CD8-positive, alpha-beta memory T cell (primary cell): Measurements from ENCODE around the gene CAPN5. TPM values are rescaled to one million over a fixed set of nuclear protein-coding genes. Genes with fewer than 3 reads are reported as not detected.

ENCODE experiments used
- CTCF ChIA-PET: fragments of 350-600 bp; sonication (Branson Sonifier 250); formaldehyde crosslinking; loops from one replicate; lab custom pipeline; 2021; ENCODE audit warnings: antibody characterized with exemption; lab: Charles Lee
- POLR2A ChIA-PET: fragments of 350-600 bp; sonication (Branson Sonifier 250); formaldehyde crosslinking; loops from one replicate; lab custom pipeline; 2021; ENCODE audit warnings: antibody characterized with exemption; lab: Charles Lee
- DNase-seq, 5 donors: peaks; one replicate each; pipeline versions ENCODE4 v3.0.0 to v3.0.0-alpha.2; 2020 to 2022; ENCODE audit warnings: mixed read lengths in 1 of 5
- H3K27ac ChIP-seq: one replicate; pipeline ENCODE4 v1.7.0; 2013; ENCODE audit warnings: low read depth, mild to moderate bottlenecking, low read length, moderate library complexity
- H3K27me3 ChIP-seq: 2 replicates; pipeline ENCODE4 v1.7.0; 2013; ENCODE audit warnings: low read length, mild to moderate bottlenecking; ENCODE audit not compliant: insufficient read depth, poor library complexity, severe bottlenecking
- H3K36me3 ChIP-seq: 2 replicates; pipeline ENCODE4 v1.7.0; 2013; ENCODE audit warnings: mild to moderate bottlenecking, low read length, moderate library complexity; ENCODE audit not compliant: insufficient read depth
- H3K4me1 ChIP-seq: 2 replicates; pipeline ENCODE4 v1.7.0; 2013; ENCODE audit warnings: mild to moderate bottlenecking, low read length, moderate library complexity; ENCODE audit not compliant: insufficient read depth
- H3K4me3 ChIP-seq: 2 replicates; pipeline ENCODE4 v1.7.0; 2013; ENCODE audit warnings: mild to moderate bottlenecking, low read length
- H3K9me3 ChIP-seq: 2 replicates; pipeline ENCODE4 v1.7.0; 2013; ENCODE audit warnings: mild to moderate bottlenecking, low read length
- H3K27ac Mint-ChIP-seq, 8 donors: one replicate each; pipeline ENCODE4 v1.8.0; 2020 to 2021; ENCODE audit warnings: mixed read lengths in 8 of 8, mild to moderate bottlenecking in 6 of 8, inconsistent platforms in 3 of 8, moderate library complexity in 3 of 8
- H3K27me3 Mint-ChIP-seq, 2 donors: one replicate each; pipeline ENCODE4 v1.8.0; 2020 to 2021; ENCODE audit warnings: mixed read lengths in 2 of 2, mild to moderate bottlenecking in 1 of 2, moderate library complexity in 1 of 2
- H3K36me3 Mint-ChIP-seq, 3 donors: one replicate each; pipeline ENCODE4 v1.8.0; 2020 to 2021; ENCODE audit warnings: mixed read lengths in 3 of 3, inconsistent platforms in 1 of 3, mild to moderate bottlenecking in 1 of 3
- H3K4me1 Mint-ChIP-seq, 3 donors: one replicate each; pipeline ENCODE4 v1.8.0; 2020 to 2021; ENCODE audit warnings: mixed read lengths in 3 of 3, inconsistent platforms in 1 of 3, mild to moderate bottlenecking in 1 of 3
- H3K4me3 Mint-ChIP-seq, 7 donors: one replicate each; pipeline ENCODE4 v1.8.0; 2020 to 2021; ENCODE audit warnings: mixed read lengths in 7 of 7, mild to moderate bottlenecking in 6 of 7, moderate library complexity in 4 of 7, inconsistent platforms in 2 of 7
- H3K9me3 Mint-ChIP-seq, 5 donors: one replicate each; pipeline ENCODE4 v1.8.0; 2020 to 2022; ENCODE audit warnings: mixed read lengths in 5 of 5, mild to moderate bottlenecking in 3 of 5, moderate library complexity in 2 of 5, inconsistent platforms in 1 of 5
- polyA plus RNA-seq: library from polyadenylated mRNA; unstranded; fragments of 300-500 nt; fragmentation: Illumina TruSeq; gene quantifications from one replicate; pipeline ENCODE4 v1.2.3, GENCODE V29; 2021
- total RNA-seq, 2 experiments: library from RNA; stranded (reverse); gene quantifications; one replicate each; pipeline ENCODE4 v1.2.3, GENCODE V29; 2021

Gene CAPN5
- total and polyA plus RNA-seq, 3 experiments from 2014 or later = 0.78 to 3.4 (median 1.1) TPM

DNA sequence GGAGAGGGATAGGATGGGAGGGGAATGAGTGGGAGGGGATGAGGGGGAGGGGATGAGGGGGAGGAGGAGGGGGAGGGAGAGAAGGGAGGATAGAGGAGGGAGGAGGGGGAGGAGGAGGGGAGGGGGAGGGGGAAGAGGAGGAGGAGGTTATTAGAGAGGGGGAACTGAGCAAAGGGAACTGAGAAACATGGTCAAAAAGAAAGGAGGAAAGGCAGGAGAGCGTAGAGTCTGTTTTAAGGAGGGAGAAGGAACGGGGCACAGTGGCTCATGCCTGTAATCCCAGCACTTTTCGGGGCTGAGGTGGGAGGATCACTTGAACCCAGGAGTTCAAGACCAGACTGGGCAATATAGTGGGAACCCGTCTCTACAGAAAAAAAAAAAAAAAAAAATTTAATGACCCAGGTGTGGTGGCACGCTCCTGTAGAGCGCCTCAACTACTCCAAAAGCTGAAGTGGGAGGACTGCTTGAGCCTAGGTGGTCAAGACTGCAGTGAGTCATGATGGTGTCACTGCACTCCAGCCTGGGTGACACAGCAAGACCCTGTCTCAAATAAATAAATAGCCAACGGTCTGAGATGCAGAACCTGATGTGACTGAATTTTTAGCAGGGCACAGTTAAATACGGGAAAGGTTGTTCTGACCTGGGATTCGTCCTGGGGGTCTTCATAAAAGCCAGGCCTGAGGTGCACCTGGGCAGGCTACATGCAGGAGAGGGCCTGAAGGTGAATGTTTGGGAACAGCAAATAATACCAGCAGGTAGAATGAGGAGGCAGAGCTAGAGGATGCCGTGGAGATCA, 28.5 kb upstream of the CAPN5 start:
- H3K27me3 Mint-ChIP-seq = peaks cover 38 to 56% of the 10 kb centered on the region in 2 donors
- H3K9me3 Mint-ChIP-seq = no peaks in the 10 kb centered on the region
- peaks cover 0 to 6% (median 1%) of the 10 kb centered on the region in 3 donors for H3K36me3 Mint-ChIP-seq

DNA sequence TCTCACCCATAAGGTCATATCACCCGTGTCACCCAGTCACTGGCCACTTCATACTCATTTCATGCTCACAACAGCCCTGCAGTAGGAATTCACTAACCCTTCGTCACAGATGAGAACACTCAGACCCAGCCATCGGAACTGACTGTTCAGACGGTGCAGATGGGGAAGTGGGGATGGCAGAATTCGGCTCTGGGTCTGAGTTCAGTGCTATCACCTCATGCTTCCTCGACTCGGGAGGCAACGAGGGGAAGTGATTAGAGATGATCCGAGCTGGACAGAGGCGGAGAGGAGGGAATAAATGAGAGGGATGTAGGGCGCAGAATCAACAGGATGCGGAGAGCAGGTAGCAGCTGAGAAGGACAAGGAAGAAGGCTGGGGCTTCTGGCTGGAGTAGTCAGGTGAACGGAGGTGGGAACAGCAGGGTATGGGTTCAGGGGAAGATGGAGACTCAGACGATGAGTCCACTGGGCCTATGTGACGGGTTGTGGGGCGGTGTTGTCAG, 27.9 kb upstream of the CAPN5 start:
- H3K9me3 Mint-ChIP-seq = no peaks in the 10 kb centered on the region
- Histone ChIP-seq H3K36me3 (no peaks in the 10 kb centered on the region), H3K4me1 (no peaks in the 10 kb centered on the region), H3K9me3 (no peaks in the 10 kb centered on the region), H3K27ac (no peak overlapping the region), H3K4me3 (no peak overlapping the region), H3K27me3 (peaks cover 3% of the 10 kb centered on the region)
- ChIA-PET CTCF (interaction anchor here (3.3 kb wide), 1 partner anchor 52 kb away, joined by 15 read pairs; no protein-coding TSS in a partner anchor), POLR2A (no interaction called here)
- H3K4me1 Mint-ChIP-seq = peaks cover 6 to 13% (median 8%) of the 10 kb centered on the region in 3 donors
- peak overlapping the region in 1 of 8 donors; percentile 21 for H3K27ac Mint-ChIP-seq
- DNase-seq = no peak
- H3K27me3 Mint-ChIP-seq = peaks cover 40 to 56% of the 10 kb centered on the region in 2 donors
- H3K4me3 Mint-ChIP-seq = peak overlapping the region; percentile 3 to 75 (median 54)
- H3K36me3 Mint-ChIP-seq = peaks cover 0 to 9% (median 1%) of the 10 kb centered on the region in 3 donors

More for the DNA sequence above, 28.5 kb upstream of the CAPN5 start:
- H3K27me3 ChIP-seq = peaks cover 3% of the 10 kb centered on the region
- Mint-ChIP-seq H3K4me3 (peak overlapping the region in 3 of 7 donors; percentile 5 to 75 (median 51)), H3K27ac (no peak overlapping the region), H3K4me1 (peaks cover 6 to 13% (median 8%) of the 10 kb centered on the region in 3 donors)
- no peaks in the 10 kb centered on the region for H3K4me1 ChIP-seq
- no peaks in the 10 kb centered on the region for H3K9me3 ChIP-seq
- no peak overlapping the region for H3K27ac ChIP-seq
- no peak for DNase-seq
- H3K4me3 ChIP-seq = no peak overlapping the region
- no peaks in the 10 kb centered on the region for H3K36me3 ChIP-seq
- POLR2A ChIA-PET = no interaction called here
- CTCF ChIA-PET = interaction anchor here (1.8 kb wide), 1 partner anchor 54 kb away, joined by 4 read pairs; no protein-coding TSS in a partner anchor

DNA sequence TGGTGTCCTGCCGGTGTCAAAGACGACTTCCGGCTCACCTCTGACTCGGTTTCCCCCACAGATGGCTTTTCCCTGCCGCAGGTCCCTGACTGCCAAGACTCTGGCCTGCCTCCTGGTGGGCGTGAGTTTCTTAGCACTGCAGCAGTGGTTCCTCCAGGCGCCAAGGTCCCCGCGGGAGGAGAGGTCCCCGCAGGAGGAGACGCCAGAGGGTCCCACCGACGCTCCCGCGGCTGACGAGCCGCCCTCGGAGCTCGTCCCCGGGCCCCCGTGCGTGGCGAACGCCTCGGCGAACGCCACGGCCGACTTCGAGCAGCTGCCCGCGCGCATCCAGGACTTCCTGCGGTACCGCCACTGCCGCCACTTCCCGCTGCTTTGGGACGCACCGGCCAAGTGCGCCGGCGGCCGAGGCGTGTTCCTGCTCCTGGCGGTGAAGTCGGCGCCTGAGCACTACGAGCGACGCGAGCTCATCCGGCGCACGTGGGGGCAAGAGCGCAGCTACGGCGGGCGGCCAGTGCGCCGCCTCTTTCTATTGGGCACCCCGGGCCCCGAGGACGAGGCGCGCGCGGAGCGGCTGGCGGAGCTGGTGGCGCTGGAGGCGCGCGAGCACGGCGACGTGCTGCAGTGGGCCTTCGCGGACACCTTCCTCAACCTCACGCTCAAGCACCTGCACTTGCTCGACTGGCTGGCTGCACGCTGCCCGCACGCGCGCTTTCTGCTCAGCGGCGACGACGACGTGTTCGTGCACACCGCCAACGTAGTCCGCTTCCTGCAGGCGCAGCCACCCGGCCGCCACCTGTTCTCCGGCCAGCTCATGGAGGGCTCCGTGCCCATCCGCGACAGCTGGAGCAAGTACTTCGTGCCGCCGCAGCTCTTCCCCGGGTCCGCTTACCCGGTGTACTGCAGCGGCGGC, 27.0 kb upstream of the CAPN5 start:
- Histone ChIP-seq H3K27me3 (peaks cover 3% of the 10 kb centered on the region), H3K4me1 (no peaks in the 10 kb centered on the region), H3K4me3 (no peak overlapping the region), H3K9me3 (no peaks in the 10 kb centered on the region), H3K27ac (no peak overlapping the region), H3K36me3 (no peaks in the 10 kb centered on the region)
- Mint-ChIP-seq H3K4me1 (peaks cover 6 to 13% (median 8%) of the 10 kb centered on the region in 3 donors), H3K9me3 (no peaks in the 10 kb centered on the region), H3K27me3 (peaks cover 45 to 65% of the 10 kb centered on the region in 2 donors), H3K4me3 (peak overlapping the region in 4 of 7 donors; percentile 15 to 75 (median 60)), H3K27ac (peak overlapping the region in 1 of 8 donors; percentile 21), H3K36me3 (peaks cover 0 to 13% (median 1%) of the 10 kb centered on the region in 3 donors)
- CTCF ChIA-PET = interaction anchor here (3.3 kb wide), 1 partner anchor 52 kb away, joined by 15 read pairs; no protein-coding TSS in a partner anchor
- DNase-seq = peak in 1 of 5 donors; percentile 19
- POLR2A ChIA-PET = no interaction called here

DNA sequence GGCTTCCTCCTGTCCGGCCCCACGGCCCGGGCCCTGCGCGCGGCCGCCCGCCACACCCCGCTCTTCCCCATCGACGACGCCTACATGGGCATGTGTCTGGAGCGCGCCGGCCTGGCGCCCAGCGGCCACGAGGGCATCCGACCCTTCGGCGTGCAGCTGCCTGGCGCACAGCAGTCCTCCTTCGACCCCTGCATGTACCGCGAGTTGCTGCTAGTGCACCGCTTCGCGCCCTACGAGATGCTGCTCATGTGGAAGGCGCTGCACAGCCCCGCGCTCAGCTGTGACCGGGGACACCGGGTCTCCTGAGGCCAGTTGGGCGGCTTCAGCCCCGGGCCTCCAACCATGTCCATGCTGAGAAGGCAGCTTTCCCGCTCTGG, 26.4 kb upstream of the CAPN5 start:
- Mint-ChIP-seq H3K36me3 (peaks cover 0 to 13% (median 1%) of the 10 kb centered on the region in 3 donors), H3K4me1 (peaks cover 6 to 13% (median 8%) of the 10 kb centered on the region in 3 donors), H3K4me3 (peak overlapping the region in 1 of 7 donors; percentile 40), H3K27ac (no peak overlapping the region), H3K9me3 (no peaks in the 10 kb centered on the region), H3K27me3 (peaks cover 49 to 65% of the 10 kb centered on the region in 2 donors)
- CTCF ChIA-PET = interaction anchor here (1.3 to 3.3 kb wide), 2 partner anchors 51 to 120 kb away, joined by 3 to 15 read pairs; no protein-coding TSS in a partner anchor
- Histone ChIP-seq H3K4me3 (no peak overlapping the region), H3K27ac (no peak overlapping the region), H3K9me3 (no peaks in the 10 kb centered on the region), H3K36me3 (no peaks in the 10 kb centered on the region), H3K27me3 (peaks cover 7% of the 10 kb centered on the region), H3K4me1 (no peaks in the 10 kb centered on the region)
- POLR2A ChIA-PET = no interaction called here
- DNase-seq = no peak

DNA sequence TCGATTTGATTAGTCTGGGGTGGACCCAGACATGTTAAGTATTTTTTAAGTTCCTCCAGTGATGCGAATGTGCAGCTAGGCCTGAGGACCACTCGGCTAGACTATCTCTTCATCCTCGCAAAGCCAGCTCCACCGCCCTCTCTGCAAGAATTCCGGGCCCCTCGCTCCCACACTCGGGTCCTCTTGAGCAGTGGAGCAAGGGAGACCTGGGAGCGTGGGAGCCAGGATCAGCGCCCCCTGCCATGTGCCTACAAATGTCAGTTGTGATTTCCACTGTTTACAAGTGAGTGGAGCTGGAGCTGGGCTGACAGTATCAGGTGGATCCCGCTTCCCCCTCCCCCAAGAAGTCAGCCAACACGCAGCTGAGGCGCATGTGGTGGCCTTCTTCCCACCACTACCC, 25.9 kb upstream of the CAPN5 start:
- CTCF ChIA-PET = interaction anchor here (1.0 to 3.3 kb wide), 3 partner anchors 50 to 121 kb away, joined by 3 to 15 read pairs (median 3); no protein-coding TSS in a partner anchor
- Histone ChIP-seq H3K27ac (no peak overlapping the region), H3K36me3 (no peaks in the 10 kb centered on the region), H3K4me1 (peaks cover 3% of the 10 kb centered on the region), H3K4me3 (no peak overlapping the region), H3K9me3 (no peaks in the 10 kb centered on the region), H3K27me3 (peaks cover 7% of the 10 kb centered on the region)
- POLR2A ChIA-PET = no interaction called here
- H3K4me3 Mint-ChIP-seq = peak overlapping the region in 1 of 7 donors; percentile 40
- peaks cover 0 to 13% (median 1%) of the 10 kb centered on the region in 3 donors for H3K36me3 Mint-ChIP-seq
- H3K9me3 Mint-ChIP-seq = no peaks in the 10 kb centered on the region
- H3K27ac Mint-ChIP-seq = no peak overlapping the region
- peaks cover 8 to 13% (median 8%) of the 10 kb centered on the region in 3 donors for H3K4me1 Mint-ChIP-seq
- DNase-seq = no peak
- peaks cover 49 to 66% of the 10 kb centered on the region in 2 donors for H3K27me3 Mint-ChIP-seq

- Histone ChIP-seq H3K9me3 (no peaks in the 10 kb centered on the region), H3K27ac (no peak overlapping the region), H3K4me3 (no peak overlapping the region), H3K4me1 (peaks cover 12% of the 10 kb centered on the region), H3K27me3 (peaks cover 7% of the 10 kb centered on the region), H3K36me3 (no peaks in the 10 kb centered on the region)
- CTCF ChIA-PET = interaction anchor here (3.3 kb wide), 1 partner anchor 49 kb away, joined by 15 read pairs; no protein-coding TSS in a partner anchor
- peaks cover 0 to 13% (median 1%) of the 10 kb centered on the region in 3 donors for H3K36me3 Mint-ChIP-seq
- POLR2A ChIA-PET = no interaction called here
- peaks cover 14 to 23% (median 20%) of the 10 kb centered on the region in 3 donors for H3K4me1 Mint-ChIP-seq
- no peaks in the 10 kb centered on the region for H3K9me3 Mint-ChIP-seq
- H3K4me3 Mint-ChIP-seq = no peak overlapping the region
- no peak for DNase-seq
- H3K27me3 Mint-ChIP-seq = peaks cover 42 to 56% of the 10 kb centered on the region in 2 donors
- no peak overlapping the region for H3K27ac Mint-ChIP-seq
Observed at GRCh38 chr11:77042111-77042726, 24.6 kb upstream of the CAPN5 start.

- peaks cover 0 to 6% (median 1%) of the 10 kb centered on the region in 3 donors for H3K36me3 Mint-ChIP-seq
- CTCF ChIA-PET = interaction anchor here (0.8 to 2.2 kb wide), 4 partner anchors 10 to 143 kb away, joined by 3 to 31 read pairs (median 3); partner anchors contain the start of gene CAPN5
- H3K27ac ChIP-seq = no peak overlapping the region
Observed at GRCh38 chr11:77044356-77044755, 22.4 kb upstream of the CAPN5 start.

More at GRCh38 chr11:77044356-77044755, 22.4 kb upstream of the CAPN5 start:
- no peak overlapping the region for H3K27ac Mint-ChIP-seq
- no peak for DNase-seq
- Histone ChIP-seq H3K4me3 (no peak overlapping the region), H3K36me3 (no peaks in the 10 kb centered on the region), H3K4me1 (peaks cover 15% of the 10 kb centered on the region), H3K9me3 (no peaks in the 10 kb centered on the region), H3K27me3 (peaks cover 7% of the 10 kb centered on the region)
- peaks cover 8 to 13% (median 12%) of the 10 kb centered on the region in 3 donors for H3K4me1 Mint-ChIP-seq
- POLR2A ChIA-PET = no interaction called here
- no peaks in the 10 kb centered on the region for H3K9me3 Mint-ChIP-seq
- H3K27me3 Mint-ChIP-seq = peaks cover 29 to 39% of the 10 kb centered on the region in 2 donors
- H3K4me3 Mint-ChIP-seq = no peak overlapping the region
